BLaER1 (cell line): ENCODE results near the gene TTC23.

Experiments used
- H3K27ac ChIP-seq: shearing (Covaris generic); formaldehyde crosslinking; 2 replicates; pipeline ENCODE4 v1.8.1; 2022
- H3K27me3 ChIP-seq: shearing (Covaris generic); formaldehyde crosslinking; 2 replicates; pipeline ENCODE4 v1.8.1; 2022
- H3K36me3 ChIP-seq: shearing (Covaris generic); formaldehyde crosslinking; 2 replicates; pipeline ENCODE4 v1.8.1; 2022
- H3K4me1 ChIP-seq: shearing (Covaris generic); formaldehyde crosslinking; 2 replicates; pipeline ENCODE4 v1.8.1; 2022
- H3K4me2 ChIP-seq: shearing (Covaris generic); formaldehyde crosslinking; 2 replicates; pipeline ENCODE4 v1.8.1; 2022
- H3K4me3 ChIP-seq: shearing (Covaris generic); formaldehyde crosslinking; 2 replicates; pipeline ENCODE4 v1.8.1; 2022
- H3K9ac ChIP-seq: shearing (Covaris generic); formaldehyde crosslinking; 2 replicates; pipeline ENCODE4 v1.8.1; 2022
- H3K9me3 ChIP-seq: shearing (Covaris generic); formaldehyde crosslinking; 2 replicates; pipeline ENCODE4 v1.8.1; 2022
- H4K20me1 ChIP-seq: shearing (Covaris generic); formaldehyde crosslinking; 2 replicates; pipeline ENCODE4 v1.8.1; 2022
- Cebpa-rat ChIP-seq: shearing (Covaris generic); IDR thresholded peaks from 2 replicates; pipeline ENCODE4 v1.8.1; 2022

TTC23 gene, protein sequence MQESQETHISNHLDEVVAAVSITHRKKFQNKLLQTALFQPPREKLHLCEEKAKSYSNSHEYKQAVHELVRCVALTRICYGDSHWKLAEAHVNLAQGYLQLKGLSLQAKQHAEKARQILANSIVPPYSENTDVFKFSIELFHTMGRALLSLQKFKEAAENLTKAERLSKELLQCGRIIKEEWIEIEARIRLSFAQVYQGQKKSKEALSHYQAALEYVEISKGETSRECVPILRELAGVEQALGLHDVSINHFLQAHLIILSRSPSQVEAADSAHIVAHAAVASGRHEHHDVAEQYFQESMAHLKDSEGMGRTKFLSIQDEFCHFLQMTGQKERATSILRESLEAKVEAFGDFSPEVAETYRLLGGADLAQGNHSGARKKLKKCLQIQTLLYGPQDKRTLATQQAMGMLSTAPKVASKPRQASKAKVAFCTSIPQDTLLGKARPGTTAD

DNA sequence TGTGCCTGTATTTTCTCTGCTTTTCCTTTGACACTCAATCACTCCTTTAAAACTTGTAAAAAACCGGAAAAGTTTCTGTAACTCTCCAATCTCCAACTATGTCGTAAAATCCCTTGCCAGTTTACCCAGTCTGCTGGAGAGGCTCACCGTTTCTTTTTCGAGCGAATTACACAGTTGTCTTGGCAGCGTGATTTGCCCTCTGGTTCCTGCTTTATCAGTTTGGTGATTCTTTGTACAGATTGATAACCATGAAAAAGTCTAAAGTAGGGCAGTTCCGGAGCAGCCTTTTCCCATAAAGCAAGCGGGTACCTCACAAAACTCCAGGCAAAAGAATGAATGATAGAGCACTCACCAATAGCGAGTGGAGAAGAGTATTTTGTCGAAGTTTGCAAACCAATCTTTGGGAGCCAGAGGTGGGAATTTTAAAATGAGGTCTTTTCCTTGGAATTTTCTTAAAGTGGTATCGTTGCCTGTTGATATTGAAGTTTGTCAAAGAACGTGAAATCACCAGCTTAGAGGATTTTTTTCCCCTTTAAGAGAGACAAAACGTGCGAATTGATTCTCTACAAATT, at the start of gene TTC23:
TSS of gene TTC23 (minus strand) at position 312 of the 572 bp plus-strand sequence. CDS start 20,869 bp downstream, outside the sequence.
- no peak within 1 kb of the TSS for H3K9ac ChIP-seq
- H4K20me1 ChIP-seq, result no peaks in the 10 kb centered on the region
- H3K27ac ChIP-seq, result no peak within 1 kb of the TSS

DNA sequence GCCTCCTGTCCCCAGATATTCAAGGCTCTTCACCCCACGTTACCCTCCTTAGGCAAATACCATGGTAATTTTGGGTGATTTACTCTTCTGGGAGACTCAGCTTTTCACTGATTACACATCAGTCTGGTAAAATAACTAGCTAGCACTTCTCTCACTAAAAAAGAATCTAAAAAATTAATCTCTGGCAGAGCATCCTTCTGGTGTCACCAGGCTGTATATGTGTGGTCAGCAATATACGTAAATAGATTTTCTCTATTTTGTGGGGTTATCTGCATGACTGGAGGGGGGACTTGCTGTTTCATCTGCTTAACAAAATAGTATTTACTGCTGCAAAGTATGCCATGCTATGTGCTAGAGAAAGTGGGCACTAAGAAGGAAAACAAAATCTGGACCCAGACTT, 47.0 kb upstream of the TTC23 start:
- no peak overlapping the region for H3K4me2 ChIP-seq
- H3K9ac ChIP-seq, result no peak overlapping the region
- H3K27me3 ChIP-seq, result no peaks in the 10 kb centered on the region
- TF ChIP-seq Cebpa-rat, result no peak
- H3K27ac ChIP-seq, result no peak overlapping the region
- peaks cover 19% of the 10 kb centered on the region for H3K36me3 ChIP-seq
- H4K20me1 ChIP-seq, result no peaks in the 10 kb centered on the region
- no peaks in the 10 kb centered on the region for H3K4me1 ChIP-seq
- peaks cover 8% of the 10 kb centered on the region; the same call in 1 of the 2 replicates for H3K9me3 ChIP-seq
- no peak overlapping the region for H3K4me3 ChIP-seq

More for the DNA sequence above, at the start of gene TTC23:
- Histone ChIP-seq H3K27me3 (no peaks in the 10 kb centered on the region; the same call in 1 of the 2 replicates), H3K4me2 (peak within 1 kb of the TSS; percentile 74; the same call in 1 of the 2 replicates), H3K4me1 (peaks cover 20% of the 10 kb centered on the region), H3K4me3 (peak within 1 kb of the TSS; percentile 85), H3K9me3 (peaks cover 5% of the 10 kb centered on the region; the same call in 1 of the 2 replicates), H3K36me3 (no peaks in the 10 kb centered on the region)
- TF ChIP-seq Cebpa-rat, result no peak

DNA sequence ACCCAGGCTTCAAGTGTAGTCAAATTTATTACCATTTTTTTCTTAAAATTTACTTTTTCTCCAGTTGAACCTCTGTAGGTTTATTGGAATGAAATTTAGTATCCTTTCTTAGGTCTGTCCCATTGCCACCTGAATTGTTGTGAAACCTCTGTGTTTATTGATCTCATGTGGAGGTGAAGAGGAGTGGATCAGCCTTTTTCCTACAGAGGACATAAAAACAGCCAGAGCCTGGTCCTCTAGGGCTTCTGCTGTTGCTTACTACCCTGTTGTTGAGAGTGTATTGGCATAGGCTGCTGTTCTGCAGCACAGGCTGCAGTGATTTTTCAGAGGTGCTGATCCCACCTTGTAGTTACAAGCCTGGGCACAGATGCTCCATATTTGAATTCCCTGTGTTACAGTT, 46.5 kb upstream of the TTC23 start:
- H3K27me3 ChIP-seq, result no peaks in the 10 kb centered on the region
- H3K4me3 ChIP-seq, result no peak overlapping the region
- H4K20me1 ChIP-seq, result no peaks in the 10 kb centered on the region
- no peak overlapping the region for H3K4me2 ChIP-seq
- H3K4me1 ChIP-seq, result no peaks in the 10 kb centered on the region
- no peak for TF ChIP-seq Cebpa-rat
- no peak overlapping the region for H3K27ac ChIP-seq
- H3K9ac ChIP-seq, result no peak overlapping the region
- peaks cover 20% of the 10 kb centered on the region for H3K36me3 ChIP-seq
- peaks cover 8% of the 10 kb centered on the region; the same call in 1 of the 2 replicates for H3K9me3 ChIP-seq

DNA sequence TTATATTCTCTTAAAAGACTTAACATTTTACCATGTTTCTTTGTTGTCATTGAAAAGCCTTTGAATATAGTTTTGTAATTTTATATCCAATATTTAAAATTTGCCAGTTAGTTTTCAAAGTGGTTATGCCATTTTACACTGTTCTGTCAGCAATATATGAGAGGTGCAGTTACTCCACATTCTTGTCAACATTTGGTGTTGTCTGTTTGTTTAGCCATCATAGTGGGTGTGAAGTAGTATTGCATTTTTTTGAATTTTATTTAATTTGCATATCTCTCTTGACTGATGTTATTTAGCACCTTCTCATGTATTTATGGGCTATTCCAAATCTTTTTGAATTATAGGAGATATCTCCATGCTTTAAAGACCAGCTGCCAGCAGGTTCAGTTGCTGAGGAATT, 42.3 kb upstream of the TTC23 start:
- Histone ChIP-seq H3K27me3 (no peaks in the 10 kb centered on the region), H3K9me3 (peaks cover 8% of the 10 kb centered on the region; the same call in 1 of the 2 replicates), H3K27ac (no peak overlapping the region), H3K4me1 (no peaks in the 10 kb centered on the region), H3K9ac (no peak overlapping the region), H3K4me2 (no peak overlapping the region), H3K4me3 (no peak overlapping the region), H3K36me3 (peaks cover 24% of the 10 kb centered on the region), H4K20me1 (no peaks in the 10 kb centered on the region)
- no peak for TF ChIP-seq Cebpa-rat

DNA sequence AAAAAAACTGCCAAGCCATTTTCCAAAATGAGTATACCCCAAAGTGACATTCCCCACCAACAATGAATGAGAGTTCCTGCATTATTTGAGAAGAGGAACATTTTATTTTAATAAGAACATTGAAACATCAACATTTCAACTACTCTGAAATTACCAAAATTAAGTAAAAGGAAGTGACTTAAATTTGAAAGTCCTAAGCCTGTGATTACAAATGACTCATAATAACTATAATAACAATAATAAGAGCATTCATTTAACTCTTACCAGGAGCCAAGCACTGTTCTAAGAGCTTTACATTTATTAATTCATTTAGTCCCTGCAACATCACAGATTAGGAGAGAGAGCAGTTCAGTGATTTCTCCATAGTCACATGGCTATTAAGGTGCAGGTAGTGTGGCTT, 34.3 kb upstream of the TTC23 start:
- no peak overlapping the region for H3K4me3 ChIP-seq
- H3K9ac ChIP-seq, result no peak overlapping the region
- H3K27ac ChIP-seq, result no peak overlapping the region
- H3K9me3 ChIP-seq, result peaks cover 3% of the 10 kb centered on the region; the same call in 1 of the 2 replicates
- no peaks in the 10 kb centered on the region for H3K27me3 ChIP-seq
- TF ChIP-seq Cebpa-rat, result no peak
- H4K20me1 ChIP-seq, result no peaks in the 10 kb centered on the region
- H3K4me1 ChIP-seq, result peaks cover 40% of the 10 kb centered on the region
- no peaks in the 10 kb centered on the region for H3K36me3 ChIP-seq
- no peak overlapping the region for H3K4me2 ChIP-seq

- no peaks in the 10 kb centered on the region for H4K20me1 ChIP-seq
- no peak overlapping the region for H3K27ac ChIP-seq
- peaks cover 3% of the 10 kb centered on the region; the same call in 1 of the 2 replicates for H3K9me3 ChIP-seq
- H3K36me3 ChIP-seq, result no peaks in the 10 kb centered on the region
- no peak for TF ChIP-seq Cebpa-rat
- H3K27me3 ChIP-seq, result no peaks in the 10 kb centered on the region
- no peak overlapping the region for H3K4me3 ChIP-seq
- H3K4me1 ChIP-seq, result peaks cover 47% of the 10 kb centered on the region
- H3K4me2 ChIP-seq, result peak overlapping the region; percentile 62; the same call in 1 of the 2 replicates
- H3K9ac ChIP-seq, result no peak overlapping the region
Measured at GRCh38 chr15:99282586-99282985, 33.2 kb upstream of the TTC23 start.

- H3K27ac ChIP-seq, result no peak overlapping the region
Measured at GRCh38 chr15:99282121-99282520, 32.7 kb upstream of the TTC23 start.

DNA sequence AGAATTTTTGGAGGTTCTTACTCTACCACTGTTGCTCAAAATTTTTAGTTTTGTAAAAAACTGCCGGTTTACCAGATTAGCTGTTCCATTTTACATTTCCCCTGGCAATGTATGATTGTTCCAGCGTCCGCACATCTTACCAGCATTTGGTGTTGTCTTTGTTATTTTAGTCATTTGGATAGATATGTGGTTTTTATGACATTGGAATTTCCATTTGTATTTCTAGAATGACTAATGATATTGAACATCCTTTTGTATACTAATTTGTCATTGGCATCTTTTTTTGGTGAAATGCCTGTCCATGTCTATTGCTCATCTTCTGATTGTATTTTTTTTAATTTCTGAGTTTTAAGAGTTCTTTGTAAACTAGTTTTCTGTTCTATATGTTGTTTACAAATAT, 30.4 kb upstream of the TTC23 start:
- Histone ChIP-seq H3K27me3 (no peaks in the 10 kb centered on the region), H3K27ac (peak overlapping the region; percentile 81), H3K4me3 (peak overlapping the region; percentile 32; the same call in 1 of the 2 replicates), H3K4me2 (peak overlapping the region; percentile 62), H3K9me3 (peaks cover 3% of the 10 kb centered on the region; the same call in 1 of the 2 replicates), H4K20me1 (no peaks in the 10 kb centered on the region), H3K36me3 (no peaks in the 10 kb centered on the region), H3K9ac (peak overlapping the region; percentile 55), H3K4me1 (peaks cover 73% of the 10 kb centered on the region)
- no peak for TF ChIP-seq Cebpa-rat

More at GRCh38 chr15:99282121-99282520, 32.7 kb upstream of the TTC23 start:
- H3K9me3 ChIP-seq, result peaks cover 3% of the 10 kb centered on the region; the same call in 1 of the 2 replicates
- H3K4me2 ChIP-seq, result peak overlapping the region; percentile 62; the same call in 1 of the 2 replicates
- H3K4me1 ChIP-seq, result peaks cover 52% of the 10 kb centered on the region
- H4K20me1 ChIP-seq, result no peaks in the 10 kb centered on the region
- no peak overlapping the region for H3K9ac ChIP-seq
- no peaks in the 10 kb centered on the region for H3K27me3 ChIP-seq
- H3K4me3 ChIP-seq, result no peak overlapping the region
- TF ChIP-seq Cebpa-rat, result no peak
- H3K36me3 ChIP-seq, result no peaks in the 10 kb centered on the region

- H3K4me1 ChIP-seq, result peaks cover 69% of the 10 kb centered on the region
- peak overlapping the region; percentile 81 for H3K27ac ChIP-seq
- H4K20me1 ChIP-seq, result no peaks in the 10 kb centered on the region
- peaks cover 3% of the 10 kb centered on the region; the same call in 1 of the 2 replicates for H3K9me3 ChIP-seq
- H3K4me2 ChIP-seq, result peak overlapping the region; percentile 62
- H3K9ac ChIP-seq, result peak overlapping the region; percentile 55
- no peaks in the 10 kb centered on the region for H3K36me3 ChIP-seq
- no peaks in the 10 kb centered on the region for H3K27me3 ChIP-seq
- H3K4me3 ChIP-seq, result peak overlapping the region; percentile 32; the same call in 1 of the 2 replicates
- no peak for TF ChIP-seq Cebpa-rat
Measured at GRCh38 chr15:99279290-99279689, 29.9 kb upstream of the TTC23 start.
